T-cell (primary cell): ENCODE measurements around the gene XRRA1. TPM values are rescaled to one million over a fixed set of nuclear protein-coding genes. Genes with fewer than 3 reads are reported as not detected.
A peak's percentile ranks its signal among the peaks of the same experiment; 100 is the strongest.

ENCODE experiments used
- ATAC-seq, 4 experiments: fragments of 200-7000 bp in 3 of 4; fragments of 150-1000 bp in 1 of 4; cut with Tn5 transposase; replicated peaks in 1 of 4; 1 replicate in 3 of 4; 2 replicates in 1 of 4; pipeline ENCODE4 v1.10.0; 2021; ENCODE audit warnings: moderate library complexity in 3 of 4, mild to moderate bottlenecking in 2 of 4, moderate number of reproducible peaks in 1 of 4
- CTCF ChIA-PET, 2 donors: fragments of 300-600 bp; sonication (Branson Sonifier 250); formaldehyde crosslinking; loops; one replicate each; lab custom pipeline; 2022; ENCODE audit warnings: antibody characterized with exemption in 2 of 2; lab: Charles Lee
- POLR2A ChIA-PET, 2 donors: fragments of 300-600 bp; sonication (Branson Sonifier 250); formaldehyde crosslinking; loops; one replicate each; lab custom pipeline; 2022; ENCODE audit warnings: antibody characterized with exemption in 2 of 2; lab: Charles Lee
- DNase-seq, 35 experiments: peaks; one replicate each; pipeline versions ENCODE4 v3.0.0 to v3.0.0-alpha.2; 2013 to 2023
- H3K27ac ChIP-seq: one replicate; pipeline ENCODE4 v1.5.1; 2013; ENCODE audit warnings: low read length
- H3K27me3 ChIP-seq, 2 experiments: replicated peaks in 1 of 2; 1 replicate in 1 of 2; 2 replicates in 1 of 2; pipeline versions ENCODE4 v1.6.1 to v1.7.0; 2013; ENCODE audit warnings: low read length in 1 of 2, mixed read lengths in 1 of 2; ENCODE audit not compliant: control insufficient read depth in 2 of 2, insufficient read depth in 2 of 2; ENCODE audit errors: extremely low read depth in 1 of 2
- H3K36me3 ChIP-seq, 2 donors: 1 replicate in 1 of 2; 2 replicates in 1 of 2; pipeline versions ENCODE4 v1.6.1 to v1.7.0; 2013; ENCODE audit warnings: low read length in 1 of 2; ENCODE audit not compliant: control insufficient read depth in 2 of 2, insufficient read depth in 1 of 2; ENCODE audit errors: extremely low read depth in 1 of 2
- H3K4me1 ChIP-seq, 2 experiments: 1 replicate in 1 of 2; 2 replicates in 1 of 2; pipeline versions ENCODE4 v1.6.1 to v1.7.0; 2013; ENCODE audit warnings: low read length in 2 of 2, mixed read lengths in 1 of 2; ENCODE audit not compliant: insufficient read depth in 2 of 2, control insufficient read depth in 1 of 2; ENCODE audit errors: extremely low read depth in 1 of 2
- H3K4me3 ChIP-seq, 2 donors: 1 replicate in 1 of 2; 2 replicates in 1 of 2; pipeline versions ENCODE4 v1.5.1 to v1.7.0; 2013; ENCODE audit warnings: mild to moderate bottlenecking in 2 of 2, low read length in 1 of 2, moderate library complexity in 1 of 2; ENCODE audit not compliant: control insufficient read depth in 1 of 2; ENCODE audit errors: extremely low read depth in 1 of 2
- H3K9me3 ChIP-seq: 2 replicates; pipeline ENCODE4 v1.7.0; 2013
- H3K27ac Mint-ChIP-seq, 2 donors: one replicate each; pipeline ENCODE4 v1.8.0; 2020 to 2021; ENCODE audit warnings: mild to moderate bottlenecking in 2 of 2, mixed read lengths in 2 of 2
- H3K27me3 Mint-ChIP-seq, 2 donors: one replicate each; pipeline ENCODE4 v1.8.0; 2021 to 2022; ENCODE audit warnings: mixed read lengths in 2 of 2
- H3K36me3 Mint-ChIP-seq: one replicate; pipeline ENCODE4 v1.8.0; 2021; ENCODE audit warnings: mixed read lengths
- H3K4me1 Mint-ChIP-seq, 3 donors: one replicate each; pipeline ENCODE4 v1.8.0; 2020 to 2022; ENCODE audit warnings: mixed read lengths in 3 of 3, mild to moderate bottlenecking in 1 of 3
- H3K4me3 Mint-ChIP-seq, 3 donors: one replicate each; pipeline ENCODE4 v1.8.0; 2020 to 2022; ENCODE audit warnings: mild to moderate bottlenecking in 3 of 3, mixed read lengths in 3 of 3, moderate library complexity in 3 of 3
- H3K9me3 Mint-ChIP-seq, 3 donors: one replicate each; pipeline ENCODE4 v1.8.0; 2020 to 2022; ENCODE audit warnings: mixed read lengths in 3 of 3
- WGBS: methylation state at CpG from one replicate; pipeline ENCODE4 v1.1.5; 2013; ENCODE audit warnings: missing lambda C conversion rate; ENCODE audit not compliant: insufficient coverage; 5-methylcytosine and 5-hydroxymethylcytosine counted together
- total RNA-seq, 35 experiments: library from RNA in 6 of 35; stranded (reverse) in 6 of 35; fragments of 120-200 nt in 1 of 35; gene quantifications; one replicate each; pipeline versions ENCODE4 v1.2.1 to v1.2.4 and lab custom pipeline; 2013 to 2026

XRRA1 gene
- total RNA-seq, 5 donors from 2014 or later (not counting 1 experiment from before 2014, with no cell fraction given), result 12.6 to 27.7 (median 14.6) TPM

DNA sequence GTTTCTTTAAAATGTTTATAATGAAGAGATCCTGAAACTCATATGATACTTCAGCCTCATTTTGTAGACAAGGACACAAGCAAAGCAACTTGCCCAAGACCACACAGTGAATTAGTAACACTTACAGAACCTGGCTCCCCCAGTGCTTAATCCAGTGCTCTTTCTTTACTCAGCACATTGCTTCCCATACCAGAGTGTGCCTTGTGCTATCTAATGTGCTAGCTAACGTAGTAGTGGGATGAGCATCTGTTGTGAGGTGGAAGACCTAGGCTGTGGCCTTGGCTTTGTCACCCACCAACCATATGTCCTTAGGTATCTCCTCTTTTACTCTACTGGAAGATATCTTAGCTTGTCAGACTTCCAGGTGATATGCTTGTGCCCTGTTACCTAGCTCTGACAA is 5.3 kb upstream of the XRRA1 start:
- POLR2A ChIA-PET, result no interaction called here
- no peak overlapping the region for H3K27ac ChIP-seq
- DNase-seq, result no peak
- peaks cover 30% of the 10 kb centered on the region for H3K36me3 Mint-ChIP-seq
- peaks cover 0 to 20% of the 10 kb centered on the region in 2 donors for H3K36me3 ChIP-seq
- ATAC-seq, result no peak
- peaks cover 86 to 90% (median 89%) of the 10 kb centered on the region in 3 donors for H3K4me1 Mint-ChIP-seq
- no peaks in the 10 kb centered on the region for H3K27me3 ChIP-seq
- no peaks in the 10 kb centered on the region for H3K9me3 ChIP-seq
- H3K4me3 Mint-ChIP-seq, result no peak overlapping the region
- H3K4me1 ChIP-seq, result peaks cover 11 to 16% of the 10 kb centered on the region in 2 experiments
- CTCF ChIA-PET, result no interaction called here
- H3K27me3 Mint-ChIP-seq, result no peaks in the 10 kb centered on the region
- WGBS, result no CpG with 5 or more reads among the region's 1 CpG
- no peaks in the 10 kb centered on the region for H3K9me3 Mint-ChIP-seq
- H3K4me3 ChIP-seq, result no peak overlapping the region
- no peak overlapping the region for H3K27ac Mint-ChIP-seq

DNA sequence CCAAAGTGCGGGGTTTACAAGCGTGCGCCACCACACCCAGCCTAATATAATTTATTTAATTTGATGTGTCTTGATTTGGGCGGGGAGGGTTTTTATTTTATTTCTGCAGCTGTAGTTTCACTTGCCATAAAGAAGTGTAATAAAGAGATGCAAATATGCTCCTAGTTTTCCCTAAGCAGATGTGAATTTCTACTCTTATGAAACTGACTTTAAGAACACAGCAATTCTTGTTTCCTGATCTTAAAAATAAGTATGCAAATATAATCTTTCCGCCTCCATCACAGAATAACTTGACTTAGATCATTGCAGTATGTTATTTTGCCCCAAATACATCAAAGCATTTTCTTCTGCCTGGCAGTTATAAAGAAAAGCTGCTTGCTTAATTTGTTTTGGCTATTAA is 4.6 kb upstream of the XRRA1 start:
- peaks cover 13 to 19% of the 10 kb centered on the region in 2 experiments for H3K4me1 ChIP-seq
- ChIA-PET CTCF (no interaction called here), POLR2A (interaction anchor here in 1 of 2 donors (0.6 kb wide), 1 partner anchor 10 kb away, joined by 3 read pairs; no protein-coding TSS in a partner anchor)
- no peak overlapping the region for H3K4me3 ChIP-seq
- no peaks in the 10 kb centered on the region for H3K27me3 Mint-ChIP-seq
- no peak overlapping the region for H3K27ac ChIP-seq
- H3K27me3 ChIP-seq, result no peaks in the 10 kb centered on the region
- DNase-seq (no peak), ATAC-seq (no peak)
- H3K27ac Mint-ChIP-seq, result no peak overlapping the region
- peaks cover 84 to 90% (median 87%) of the 10 kb centered on the region in 3 donors for H3K4me1 Mint-ChIP-seq
- no CpG with 5 or more reads among the region's 5 CpGs for WGBS
- no peaks in the 10 kb centered on the region for H3K9me3 ChIP-seq
- no peak overlapping the region for H3K4me3 Mint-ChIP-seq
- no peaks in the 10 kb centered on the region for H3K9me3 Mint-ChIP-seq
- H3K36me3 Mint-ChIP-seq, result peaks cover 28% of the 10 kb centered on the region
- H3K36me3 ChIP-seq, result peaks cover 0 to 20% of the 10 kb centered on the region in 2 donors

DNA sequence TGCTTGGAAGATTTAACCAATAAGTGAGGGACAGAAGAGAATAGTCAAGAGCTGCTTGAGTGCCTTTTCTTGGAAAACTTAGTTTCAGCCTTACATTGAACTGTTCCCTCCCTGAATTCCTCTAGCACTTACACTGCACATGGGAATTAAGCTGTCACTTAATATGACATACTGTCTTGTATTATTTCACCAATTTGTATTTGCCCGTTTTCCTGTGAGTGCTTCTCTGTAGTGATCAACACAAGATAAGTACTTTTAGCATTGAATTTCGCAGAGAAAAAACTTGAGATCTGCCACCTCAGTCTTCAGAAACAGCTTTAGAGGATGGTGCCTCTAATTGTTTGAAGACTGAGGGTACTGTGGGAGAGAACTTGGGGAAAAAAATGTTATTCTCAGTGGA is 3.9 kb upstream of the XRRA1 start:
- Mint-ChIP-seq H3K27ac (no peak overlapping the region), H3K9me3 (no peaks in the 10 kb centered on the region), H3K4me1 (peaks cover 82 to 89% (median 82%) of the 10 kb centered on the region in 3 donors), H3K27me3 (no peaks in the 10 kb centered on the region), H3K36me3 (peaks cover 27% of the 10 kb centered on the region), H3K4me3 (no peak overlapping the region)
- Histone ChIP-seq H3K9me3 (no peaks in the 10 kb centered on the region), H3K27ac (no peak overlapping the region), H3K4me3 (no peak overlapping the region), H3K27me3 (no peaks in the 10 kb centered on the region), H3K4me1 (peaks cover 15 to 20% of the 10 kb centered on the region in 2 experiments), H3K36me3 (peaks cover 0 to 20% of the 10 kb centered on the region in 2 donors)
- 80% methylated on average over 1 of the region's 2 CpGs for WGBS
- ChIA-PET POLR2A (interaction anchor here (0.6 to 0.7 kb wide), 4 partner anchors 8 to 325 kb away, joined by 3 to 5 read pairs (median 3); no protein-coding TSS in a partner anchor), CTCF (no interaction called here)
- ATAC-seq (no peak), DNase-seq (no peak)

DNA sequence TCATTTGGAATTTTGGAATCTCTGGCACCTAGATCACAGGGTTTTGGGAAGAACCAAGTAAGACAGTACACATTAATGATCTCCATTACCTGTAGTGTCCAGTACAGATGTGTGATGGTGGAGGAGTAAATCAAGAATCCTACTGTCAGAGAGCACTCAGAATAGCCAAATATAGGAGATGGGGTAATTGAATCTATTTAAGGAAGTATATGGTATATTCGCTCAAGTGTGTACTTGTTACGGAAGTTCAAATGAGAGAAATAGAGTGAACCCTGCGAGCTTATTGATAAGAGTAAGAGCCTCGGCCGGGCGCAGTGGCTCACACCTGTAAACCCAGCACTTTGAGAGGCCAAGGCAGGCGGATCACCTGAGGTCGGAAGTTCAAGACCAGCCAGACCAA is 2.3 kb upstream of the XRRA1 start:
- no peak overlapping the region for H3K4me3 ChIP-seq
- WGBS, result 91% methylated on average over 4 of the region's 8 CpGs

DNA sequence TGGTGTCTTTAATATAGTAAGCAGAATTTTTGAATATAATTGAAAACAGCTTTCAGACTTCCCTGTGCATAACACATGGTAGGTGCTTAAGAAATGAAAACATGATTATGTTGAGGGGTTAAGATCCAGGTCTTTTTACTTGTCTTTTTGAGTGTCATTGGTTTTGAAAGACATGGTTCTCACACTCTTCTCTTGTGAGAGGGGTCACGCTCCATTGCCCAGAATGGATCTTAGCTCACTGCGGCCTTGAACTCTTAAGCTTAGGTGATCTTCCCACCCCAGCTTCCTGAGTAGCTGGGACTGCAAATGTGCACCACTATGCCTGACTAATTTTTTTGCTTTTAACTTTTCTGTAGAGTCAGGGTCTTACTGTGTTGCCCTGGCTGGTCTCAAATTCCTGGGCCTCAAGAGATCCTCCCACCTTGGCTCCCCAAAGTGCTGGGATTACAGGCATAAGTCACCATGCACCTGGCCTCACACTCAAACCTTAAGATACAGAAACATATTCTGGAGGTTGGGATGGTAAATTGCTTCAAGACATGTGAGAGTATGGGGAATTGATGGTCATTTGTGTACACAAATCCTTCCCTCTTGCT is 1.6 kb upstream of the XRRA1 start:
- H3K36me3 ChIP-seq, result peaks cover 0 to 13% of the 10 kb centered on the region in 2 donors
- H3K9me3 Mint-ChIP-seq, result no peaks in the 10 kb centered on the region
- peak overlapping the region; percentile 88 to 97 (median 90) for H3K4me3 Mint-ChIP-seq
- no CpG with 5 or more reads among the region's 2 CpGs for WGBS
- peaks cover 15 to 20% of the 10 kb centered on the region in 2 experiments for H3K4me1 ChIP-seq
- ChIA-PET POLR2A (interaction anchor here in 1 of 2 donors (0.5 to 0.6 kb wide), 2 partner anchors 18 to 21 kb away, joined by 3 to 4 read pairs; no protein-coding TSS in a partner anchor), CTCF (no interaction called here)
- H3K4me3 ChIP-seq, result peak overlapping the region; percentile 5 to 69
- H3K4me1 Mint-ChIP-seq, result peaks cover 67 to 86% (median 68%) of the 10 kb centered on the region in 3 donors
- H3K27me3 ChIP-seq, result no peaks in the 10 kb centered on the region
- H3K36me3 Mint-ChIP-seq, result peaks cover 19% of the 10 kb centered on the region
- DNase-seq (no peak), ATAC-seq (no peak)
- H3K9me3 ChIP-seq, result no peaks in the 10 kb centered on the region
- no peak overlapping the region for H3K27ac ChIP-seq
- peak overlapping the region in 1 of 2 donors; percentile 91 for H3K27ac Mint-ChIP-seq
- no peaks in the 10 kb centered on the region for H3K27me3 Mint-ChIP-seq

More for the DNA sequence above, 2.3 kb upstream of the XRRA1 start:
- POLR2A ChIA-PET, result interaction anchor here in 1 of 2 donors (0.6 kb wide), 1 partner anchor 17 kb away, joined by 4 read pairs; no protein-coding TSS in a partner anchor
- DNase-seq, result no peak
- Histone ChIP-seq H3K4me1 (peaks cover 15 to 20% of the 10 kb centered on the region in 2 experiments), H3K27me3 (no peaks in the 10 kb centered on the region), H3K9me3 (no peaks in the 10 kb centered on the region), H3K27ac (no peak overlapping the region), H3K36me3 (peaks cover 0 to 13% of the 10 kb centered on the region in 2 donors)
- CTCF ChIA-PET, result no interaction called here
- H3K9me3 Mint-ChIP-seq, result no peaks in the 10 kb centered on the region
- H3K36me3 Mint-ChIP-seq, result peaks cover 20% of the 10 kb centered on the region
- peak overlapping the region; percentile 88 to 97 (median 90) for H3K4me3 Mint-ChIP-seq
- peak overlapping the region in 1 of 2 donors; percentile 31 for H3K27ac Mint-ChIP-seq
- no peak for ATAC-seq
- no peaks in the 10 kb centered on the region for H3K27me3 Mint-ChIP-seq
- H3K4me1 Mint-ChIP-seq, result peaks cover 72 to 84% (median 73%) of the 10 kb centered on the region in 3 donors

DNA sequence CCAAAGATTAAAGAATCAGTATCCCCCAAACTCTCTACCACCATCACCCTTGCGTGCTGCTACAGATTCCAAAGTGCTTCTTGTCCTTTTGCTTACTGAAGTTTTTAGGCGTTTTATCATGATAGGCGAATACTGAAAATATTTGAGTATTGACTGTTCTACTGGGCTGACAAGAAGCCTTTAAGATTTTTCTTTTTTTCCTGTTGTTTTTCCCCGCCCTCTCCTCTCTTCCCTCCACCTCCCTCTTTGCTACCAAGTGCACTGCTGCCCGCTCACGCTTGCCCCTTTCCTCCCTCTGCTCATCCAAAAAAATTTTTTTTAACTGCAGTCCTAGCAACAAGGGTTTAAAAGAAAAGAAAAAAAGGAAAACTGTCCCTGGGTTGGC is 854 bp upstream of the XRRA1 start:
- no peaks in the 10 kb centered on the region for H3K9me3 Mint-ChIP-seq
- peak overlapping the region; percentile 88 to 97 (median 90) for H3K4me3 Mint-ChIP-seq
- Histone ChIP-seq H3K27me3 (no peaks in the 10 kb centered on the region), H3K4me1 (peaks cover 15 to 20% of the 10 kb centered on the region in 2 experiments), H3K9me3 (no peaks in the 10 kb centered on the region), H3K27ac (peak overlapping the region; percentile 90), H3K4me3 (peak overlapping the region; percentile 69 to 93), H3K36me3 (peaks cover 0 to 13% of the 10 kb centered on the region in 2 donors)
- DNase-seq (peak in 1 of 35 experiments; percentile 13), ATAC-seq (no peak)
- ChIA-PET CTCF (no interaction called here), POLR2A (no interaction called here)
- no peaks in the 10 kb centered on the region for H3K27me3 Mint-ChIP-seq
- peaks cover 59 to 87% (median 61%) of the 10 kb centered on the region in 3 donors for H3K4me1 Mint-ChIP-seq
- peaks cover 17% of the 10 kb centered on the region for H3K36me3 Mint-ChIP-seq
- WGBS, result no CpG with 5 or more reads among the region's 6 CpGs
- H3K27ac Mint-ChIP-seq, result peak overlapping the region; percentile 85 to 91
